Activated CD8-positive, alpha-beta memory T cell treated with anti-CD3 and anti-CD28 coated beads for 24 hours (primary cell): ENCODE data around the gene SLC35D2.

Source experiments
- DNase-seq: peaks from one replicate; pipeline ENCODE4 v3.0.0-alpha.2; 2020

Gene SLC35D2

GRCh38 chr9:96304230-96304629 lies 79.3 kb downstream of the SLC35D2 start:
- no peak for DNase-seq

GRCh38 chr9:96302021-96302420 lies 81.5 kb downstream of the SLC35D2 start, which contains the start of gene HSD17B3:
Gene HSD17B3, minus strand, starts transcription at chr9:96302176. Its CDS starts 72 bp downstream, at chr9:96302104.
- no peak for DNase-seq

- DNase-seq: no peak
Measured at GRCh38 chr9:96299823-96300222, 83.7 kb downstream of the SLC35D2 start.

- no peak for DNase-seq
Measured at GRCh38 chr9:96294159-96294545, 89.4 kb downstream of the SLC35D2 start.

- no peak for DNase-seq
Measured at GRCh38 chr9:96293498-96294158, 89.9 kb downstream of the SLC35D2 start.

- DNase-seq: no peak
Measured at GRCh38 chr9:96289392-96289791, 94.1 kb downstream of the SLC35D2 start.

- no peak for DNase-seq
Measured at GRCh38 chr9:96281641-96282040, 101.9 kb downstream of the SLC35D2 start.

- no peak for DNase-seq
Measured at GRCh38 chr9:96279932-96280331, 103.6 kb downstream of the SLC35D2 start.

- no peak for DNase-seq
Measured at GRCh38 chr9:96274939-96275338, 108.6 kb downstream of the SLC35D2 start.
